Astrocyte (in vitro differentiated cells and primary cell): ENCODE measurements around the gene RBBP6. TPM values are rescaled to one million over a fixed set of nuclear protein-coding genes. Genes with fewer than 3 reads are reported as not detected.
A peak's percentile ranks its signal among the peaks of the same experiment; 100 is the strongest.

ENCODE experiments used
- DNase-seq: peaks from one replicate; pipeline ENCODE4 v3.0.0-alpha.2; 2010; ENCODE audit warnings: low read depth
- FAIRE-seq: peaks from 2 replicates; lab custom pipeline; 2011; peaks lifted over from hg19 to GRCh38; lab: Jason Lieb, UNC
- H2AFZ ChIP-seq: 2 replicates; pipeline ENCODE4 v1.6.0; 2012; ENCODE audit warnings: low read depth, low read length, inconsistent platforms
- H3K27ac ChIP-seq: 2 replicates; pipeline ENCODE4 v1.5.1; 2011; ENCODE audit warnings: low read depth, low read length, inconsistent platforms
- H3K27me3 ChIP-seq: 2 replicates; pipeline ENCODE4 v1.6.0; 2011; ENCODE audit warnings: low read length, inconsistent platforms; ENCODE audit not compliant: insufficient read depth
- H3K36me3 ChIP-seq: 2 replicates; pipeline ENCODE4 v1.5.1; 2011; ENCODE audit warnings: low read length, inconsistent platforms; ENCODE audit not compliant: insufficient read depth
- H3K4me1 ChIP-seq: 2 replicates; pipeline ENCODE4 v1.5.1; 2011; ENCODE audit warnings: low read length, inconsistent platforms; ENCODE audit not compliant: insufficient read depth
- H3K4me2 ChIP-seq: 2 replicates; pipeline ENCODE4 v1.6.0; 2012; ENCODE audit warnings: low read length, inconsistent platforms
- H3K4me3 ChIP-seq: 2 replicates; pipeline ENCODE4 v1.5.1; 2011; ENCODE audit warnings: low read depth, mild to moderate bottlenecking, low read length, inconsistent platforms; ENCODE audit not compliant: insufficient read depth
- H3K79me2 ChIP-seq: 2 replicates; pipeline ENCODE4 v1.6.0; 2012; ENCODE audit warnings: mild to moderate bottlenecking, low read length, inconsistent platforms; ENCODE audit not compliant: insufficient read depth
- H3K9ac ChIP-seq: 2 replicates; pipeline ENCODE4 v1.6.0; 2012; ENCODE audit warnings: mild to moderate bottlenecking, low read length, inconsistent platforms
- H3K9me3 ChIP-seq: 2 replicates; pipeline ENCODE4 v1.5.1; 2012; ENCODE audit warnings: low read depth, mild to moderate bottlenecking, low read length, inconsistent platforms; ENCODE audit not compliant: insufficient read depth
- H4K20me1 ChIP-seq: 2 replicates; pipeline ENCODE4 v1.6.0; 2012; ENCODE audit warnings: low read length, inconsistent platforms; ENCODE audit not compliant: insufficient read depth
- H3K27ac Mint-ChIP-seq: one replicate; pipeline ENCODE4 v1.8.0; 2021; ENCODE audit warnings: mild to moderate bottlenecking, mixed read lengths; ENCODE audit not compliant: unreplicated experiment
- H3K27me3 Mint-ChIP-seq: one replicate; pipeline ENCODE4 v1.8.0; 2021; ENCODE audit warnings: low read depth, mixed read lengths; ENCODE audit not compliant: unreplicated experiment
- H3K36me3 Mint-ChIP-seq: one replicate; pipeline ENCODE4 v1.8.0; 2021; ENCODE audit warnings: low read depth, mixed read lengths; ENCODE audit not compliant: unreplicated experiment
- H3K4me1 Mint-ChIP-seq: one replicate; pipeline ENCODE4 v1.8.0; 2021; ENCODE audit warnings: low read depth, mixed read lengths; ENCODE audit not compliant: unreplicated experiment
- H3K4me3 Mint-ChIP-seq: one replicate; pipeline ENCODE4 v1.8.0; 2021; ENCODE audit warnings: mild to moderate bottlenecking, moderate library complexity, mixed read lengths; ENCODE audit not compliant: unreplicated experiment
- H3K9me3 Mint-ChIP-seq: one replicate; pipeline ENCODE4 v1.8.0; 2021; ENCODE audit warnings: mild to moderate bottlenecking, mixed read lengths; ENCODE audit not compliant: unreplicated experiment
- EZH2 ChIP-seq: IDR thresholded peaks from 2 replicates; pipeline ENCODE4 v1.6.1; 2012; ENCODE audit warnings: mild to moderate bottlenecking, low read length, inconsistent platforms; ENCODE audit not compliant: insufficient read depth
- total RNA-seq: library from RNA; stranded (reverse); gene quantifications from 2 replicates; pipeline ENCODE4 v1.2.1, GENCODE V29; 2021
- TF ChIP-seq, protein P1 (sequence below): IDR thresholded peaks from 2 replicates; pipeline ENCODE4 v1.5.1; 2011; ENCODE audit warnings: low read depth, mild to moderate bottlenecking, inconsistent platforms, low read length, moderate library complexity; ENCODE audit not compliant: insufficient read depth

Gene RBBP6
- total RNA-seq, 1 donor from 2014 or later = 44.8 TPM

DNA sequence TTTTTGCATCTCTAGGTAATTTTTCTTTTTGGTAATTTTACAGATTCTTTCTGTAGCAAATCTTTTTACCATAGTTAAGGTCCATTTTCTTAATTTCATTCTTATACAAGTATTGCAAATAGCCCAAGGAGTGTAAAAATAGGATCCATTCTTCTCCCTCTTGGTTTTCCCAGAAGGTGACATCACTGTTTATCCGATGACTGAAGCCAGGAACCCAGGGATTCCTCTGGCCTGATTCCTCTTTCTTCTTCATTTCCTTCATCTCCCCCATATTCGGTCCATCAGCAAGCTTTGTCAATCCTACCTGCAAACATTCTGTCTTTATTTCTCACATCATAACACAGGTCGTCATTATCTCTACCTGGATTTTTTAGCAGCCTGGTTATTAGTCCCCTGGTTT, 5.3 kb downstream of the RBBP6 start:
- H3K9ac ChIP-seq = no peak overlapping the region
- H3K27ac ChIP-seq = peak overlapping the region; percentile 41
- H3K36me3 ChIP-seq = peaks cover 27% of the 10 kb centered on the region
- H3K27me3 Mint-ChIP-seq = no peaks in the 10 kb centered on the region
- no peak overlapping the region for H2AFZ ChIP-seq
- peaks cover 4% of the 10 kb centered on the region for H3K36me3 Mint-ChIP-seq
- no peaks in the 10 kb centered on the region for H3K27me3 ChIP-seq
- TF ChIP-seq, protein P1, sequence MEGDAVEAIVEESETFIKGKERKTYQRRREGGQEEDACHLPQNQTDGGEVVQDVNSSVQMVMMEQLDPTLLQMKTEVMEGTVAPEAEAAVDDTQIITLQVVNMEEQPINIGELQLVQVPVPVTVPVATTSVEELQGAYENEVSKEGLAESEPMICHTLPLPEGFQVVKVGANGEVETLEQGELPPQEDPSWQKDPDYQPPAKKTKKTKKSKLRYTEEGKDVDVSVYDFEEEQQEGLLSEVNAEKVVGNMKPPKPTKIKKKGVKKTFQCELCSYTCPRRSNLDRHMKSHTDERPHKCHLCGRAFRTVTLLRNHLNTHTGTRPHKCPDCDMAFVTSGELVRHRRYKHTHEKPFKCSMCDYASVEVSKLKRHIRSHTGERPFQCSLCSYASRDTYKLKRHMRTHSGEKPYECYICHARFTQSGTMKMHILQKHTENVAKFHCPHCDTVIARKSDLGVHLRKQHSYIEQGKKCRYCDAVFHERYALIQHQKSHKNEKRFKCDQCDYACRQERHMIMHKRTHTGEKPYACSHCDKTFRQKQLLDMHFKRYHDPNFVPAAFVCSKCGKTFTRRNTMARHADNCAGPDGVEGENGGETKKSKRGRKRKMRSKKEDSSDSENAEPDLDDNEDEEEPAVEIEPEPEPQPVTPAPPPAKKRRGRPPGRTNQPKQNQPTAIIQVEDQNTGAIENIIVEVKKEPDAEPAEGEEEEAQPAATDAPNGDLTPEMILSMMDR = no peak
- no peak for TF ChIP-seq EZH2
- peaks cover 87% of the 10 kb centered on the region for H4K20me1 ChIP-seq
- H3K4me3 Mint-ChIP-seq = peak overlapping the region; percentile 63
- H3K27ac Mint-ChIP-seq = no peak overlapping the region
- peaks cover 100% of the 10 kb centered on the region for H3K79me2 ChIP-seq
- H3K9me3 Mint-ChIP-seq = no peaks in the 10 kb centered on the region
- DNase-seq = peak; percentile 54
- H3K4me1 ChIP-seq = peaks cover 22% of the 10 kb centered on the region
- no peaks in the 10 kb centered on the region for H3K9me3 ChIP-seq
- peak overlapping the region; percentile 19 for H3K4me3 ChIP-seq
- no peak for FAIRE-seq
- peaks cover 10% of the 10 kb centered on the region for H3K4me1 Mint-ChIP-seq
- peak overlapping the region; percentile 84 for H3K4me2 ChIP-seq

DNA sequence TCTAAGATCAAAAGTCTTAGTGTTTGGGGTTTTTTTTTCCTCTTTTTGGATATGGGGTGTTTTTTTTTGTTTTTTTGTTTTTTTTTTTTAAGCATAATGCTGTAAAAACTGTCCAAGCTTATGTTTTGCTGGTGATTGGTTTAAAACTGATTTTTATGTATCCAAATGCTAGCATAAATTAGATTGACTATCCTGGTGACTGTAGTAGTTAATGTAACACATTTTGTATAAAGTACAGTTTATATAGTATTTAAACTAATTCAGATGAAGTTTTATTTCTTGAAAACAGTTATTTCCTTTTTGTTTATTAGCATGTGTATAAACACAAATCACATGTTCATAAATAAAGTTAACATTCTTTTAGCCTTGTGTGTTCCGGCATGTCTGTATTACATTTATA, 10.9 kb downstream of the RBBP6 start:
- Mint-ChIP-seq H3K36me3 (peaks cover 7% of the 10 kb centered on the region), H3K4me3 (no peak overlapping the region), H3K9me3 (no peaks in the 10 kb centered on the region), H3K27me3 (no peaks in the 10 kb centered on the region), H3K27ac (no peak overlapping the region), H3K4me1 (peaks cover 8% of the 10 kb centered on the region)
- Histone ChIP-seq H3K4me3 (no peak overlapping the region), H3K27me3 (no peaks in the 10 kb centered on the region), H3K27ac (no peak overlapping the region), H4K20me1 (peaks cover 64% of the 10 kb centered on the region), H3K79me2 (peaks cover 80% of the 10 kb centered on the region), H3K9ac (no peak overlapping the region), H2AFZ (no peak overlapping the region), H3K36me3 (peaks cover 37% of the 10 kb centered on the region), H3K4me1 (no peaks in the 10 kb centered on the region), H3K9me3 (no peaks in the 10 kb centered on the region), H3K4me2 (no peak overlapping the region)
- FAIRE-seq = no peak
- TF ChIP-seq, protein P1 = no peak
- TF ChIP-seq EZH2 = no peak
- no peak for DNase-seq

DNA sequence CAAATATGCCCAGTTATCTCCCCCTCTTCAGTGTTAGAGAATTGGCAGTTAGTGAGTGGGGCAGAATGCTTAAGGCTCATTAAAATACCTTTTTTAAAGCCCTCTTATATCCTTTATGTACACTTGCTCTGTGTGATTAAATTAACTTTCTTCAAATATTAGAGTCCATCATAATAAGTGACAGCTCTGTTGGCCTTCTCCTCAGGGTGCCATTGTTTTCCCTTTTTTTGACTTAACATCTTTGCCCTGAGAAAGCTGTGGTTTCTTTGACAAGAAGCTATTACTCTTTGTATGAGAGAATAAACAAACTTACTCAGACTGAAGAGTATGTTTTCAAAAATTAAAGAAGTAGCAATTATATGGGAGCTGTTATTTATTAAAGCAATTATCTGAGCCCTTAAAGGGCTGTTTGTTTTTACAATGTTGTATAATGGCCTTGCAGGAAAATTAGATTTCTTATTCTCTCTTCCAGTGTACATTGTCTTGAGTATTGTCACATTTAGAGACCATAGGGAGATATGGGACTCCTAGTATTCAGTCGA, 13.4 kb downstream of the RBBP6 start:
- Histone ChIP-seq H3K4me3 (no peak overlapping the region), H3K27ac (no peak overlapping the region), H3K9ac (no peak overlapping the region), H3K4me2 (no peak overlapping the region), H2AFZ (no peak overlapping the region), H3K9me3 (no peaks in the 10 kb centered on the region), H3K36me3 (peaks cover 39% of the 10 kb centered on the region), H3K79me2 (peaks cover 56% of the 10 kb centered on the region), H4K20me1 (peaks cover 53% of the 10 kb centered on the region), H3K4me1 (no peaks in the 10 kb centered on the region), H3K27me3 (no peaks in the 10 kb centered on the region)
- H3K27me3 Mint-ChIP-seq = no peaks in the 10 kb centered on the region
- no peak overlapping the region for H3K27ac Mint-ChIP-seq
- peaks cover 14% of the 10 kb centered on the region for H3K36me3 Mint-ChIP-seq
- no peak for DNase-seq
- no peak for TF ChIP-seq EZH2
- TF ChIP-seq, protein P1 = no peak
- H3K4me1 Mint-ChIP-seq = peaks cover 5% of the 10 kb centered on the region
- no peaks in the 10 kb centered on the region for H3K9me3 Mint-ChIP-seq
- H3K4me3 Mint-ChIP-seq = no peak overlapping the region
- FAIRE-seq = no peak
